Upper lobe of left lung (tissue), 6 donors: ENCODE data around the gene PIGP. TPM values are rescaled to one million over a fixed set of nuclear protein-coding genes. Genes with fewer than 3 reads are reported as not detected.
A peak's percentile ranks its signal among the peaks of the same experiment; 100 is the strongest.
"Not testable (repeated sequence)": the region's sequence is repeated elsewhere in the genome, so short reads cannot be mapped to it uniquely, and the experiment has no call there.

Source experiments
- ATAC-seq, 2 donors: fragments of 200-7000 bp; cut with Tn5 transposase; one replicate each; pipeline ENCODE4 v1.9.1; 2022; ENCODE audit warnings: mild to moderate bottlenecking in 2 of 2, moderate library complexity in 2 of 2; ENCODE audit not compliant: low FRiP score in 2 of 2
- DNase-seq, 2 donors: peaks; one replicate each; pipeline ENCODE4 v3.0.0-alpha.2; 2019 to 2020
- H3K27ac ChIP-seq, 4 donors: fragments of 200-600 bp; sonication (generic); one replicate each; pipeline ENCODE4 v1.5.1; 2016 to 2019
- H3K27me3 ChIP-seq, 4 donors: fragments of 200-600 bp; sonication (generic); one replicate each; pipeline ENCODE4 v1.5.1; 2017 to 2019
- H3K36me3 ChIP-seq, 4 donors: fragments of 200-600 bp; sonication (generic); one replicate each; pipeline ENCODE4 v1.5.1; 2016 to 2019
- H3K4me1 ChIP-seq, 4 donors: fragments of 200-600 bp; sonication (generic); one replicate each; pipeline ENCODE4 v1.5.1; 2018 to 2019
- H3K4me3 ChIP-seq, 4 donors: fragments of 200-600 bp; sonication (generic); one replicate each; pipeline ENCODE4 v1.5.1; 2017 to 2019; ENCODE audit warnings: mild to moderate bottlenecking in 2 of 4, moderate library complexity in 1 of 4
- H3K9me3 ChIP-seq, 4 donors: fragments of 200-600 bp; sonication (generic); one replicate each; pipeline ENCODE4 v1.5.1; 2018 to 2019
- EP300 ChIP-seq, 4 donors: sonication (generic); formaldehyde crosslinking; IDR thresholded peaks; one replicate each; pipeline ENCODE4 v1.5.1; 2017; ENCODE audit warnings: antibody characterized with exemption in 4 of 4, control low read depth in 2 of 4
- POLR2A ChIP-seq, 4 donors: fragments of 450-650 bp; IDR thresholded peaks; one replicate each; pipeline ENCODE4 v1.5.1; 2016 to 2017; ENCODE audit warnings: antibody characterized with exemption in 4 of 4, mild to moderate bottlenecking in 2 of 4
- POLR2AphosphoS5 ChIP-seq, 2 donors: sonication (generic); formaldehyde crosslinking; IDR thresholded peaks; one replicate each; pipeline ENCODE4 v1.5.1; 2017; ENCODE audit warnings: antibody characterized with exemption in 2 of 2
- WGBS, 2 donors: methylation state at CpG; one replicate each; pipeline ENCODE4 v1.1.5; 2017 to 2018; 5-methylcytosine and 5-hydroxymethylcytosine counted together
- total RNA-seq, 6 donors: library from RNA; depleted of rRNA in 4 of 6; stranded (reverse); fragments of >200 nt in 4 of 6; gene quantifications; one replicate each; pipeline versions ENCODE4 v1.1.0 to v1.2.1, GENCODE V29; 2016 to 2021
- TF ChIP-seq, protein P1 (sequence below), 6 experiments: fragments of 450-650 bp in 4 of 6; fragments of 200-600 bp in 2 of 6; sonication (generic) in 2 of 6; IDR thresholded peaks; one replicate each; pipeline ENCODE4 v1.5.1; 2016 to 2019; ENCODE audit warnings: antibody characterized with exemption in 6 of 6
- donor health status: DM: no; HTN: no; CAD: no; lungs with moderate emphysema.
- donor health status: DM: no; HTN: yes; CAD: no; lungs with severe emphysema.

The PIGP gene
- total RNA-seq, 6 donors from 2014 or later = 3.1 to 33.1 (median 12.6) TPM

DNA sequence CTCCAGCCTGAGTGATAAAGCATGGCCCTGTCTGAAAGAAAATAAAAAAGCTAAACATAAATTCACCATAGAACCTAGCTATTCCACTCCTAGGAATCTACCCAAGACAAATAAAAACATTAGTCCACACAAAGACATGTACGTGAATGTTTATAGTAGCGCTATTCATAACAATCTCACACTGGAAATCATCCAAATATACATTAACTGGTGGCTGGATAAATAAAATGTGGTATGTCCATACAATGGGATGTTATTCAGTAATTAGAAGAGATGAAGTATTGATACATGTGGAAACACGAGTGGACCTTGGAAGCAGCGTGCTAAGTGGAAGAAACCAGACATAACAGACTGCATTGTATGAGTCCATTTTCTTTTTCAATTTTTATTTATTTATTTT lies 36.7 kb downstream of the PIGP start:
- Histone ChIP-seq H3K36me3 (no peaks in the 10 kb centered on the region), H3K27ac (no peak overlapping the region), H3K4me3 (no peak overlapping the region), H3K9me3 (no peaks in the 10 kb centered on the region), H3K4me1 (no peaks in the 10 kb centered on the region), H3K27me3 (no peaks in the 10 kb centered on the region)
- DNase-seq = no peak
- TF ChIP-seq POLR2AphosphoS5 (IDR thresholded peaks at IDR 0.05) (no peak), POLR2A (IDR thresholded peaks at IDR 0.05) (no peak)
- TF ChIP-seq, protein P1, sequence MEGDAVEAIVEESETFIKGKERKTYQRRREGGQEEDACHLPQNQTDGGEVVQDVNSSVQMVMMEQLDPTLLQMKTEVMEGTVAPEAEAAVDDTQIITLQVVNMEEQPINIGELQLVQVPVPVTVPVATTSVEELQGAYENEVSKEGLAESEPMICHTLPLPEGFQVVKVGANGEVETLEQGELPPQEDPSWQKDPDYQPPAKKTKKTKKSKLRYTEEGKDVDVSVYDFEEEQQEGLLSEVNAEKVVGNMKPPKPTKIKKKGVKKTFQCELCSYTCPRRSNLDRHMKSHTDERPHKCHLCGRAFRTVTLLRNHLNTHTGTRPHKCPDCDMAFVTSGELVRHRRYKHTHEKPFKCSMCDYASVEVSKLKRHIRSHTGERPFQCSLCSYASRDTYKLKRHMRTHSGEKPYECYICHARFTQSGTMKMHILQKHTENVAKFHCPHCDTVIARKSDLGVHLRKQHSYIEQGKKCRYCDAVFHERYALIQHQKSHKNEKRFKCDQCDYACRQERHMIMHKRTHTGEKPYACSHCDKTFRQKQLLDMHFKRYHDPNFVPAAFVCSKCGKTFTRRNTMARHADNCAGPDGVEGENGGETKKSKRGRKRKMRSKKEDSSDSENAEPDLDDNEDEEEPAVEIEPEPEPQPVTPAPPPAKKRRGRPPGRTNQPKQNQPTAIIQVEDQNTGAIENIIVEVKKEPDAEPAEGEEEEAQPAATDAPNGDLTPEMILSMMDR (IDR thresholded peaks at IDR 0.05) = no peak
- 78 to 91% methylated on average over 4 of the region's 4 CpGs for WGBS, 2 donors
- ATAC-seq = no peak

DNA sequence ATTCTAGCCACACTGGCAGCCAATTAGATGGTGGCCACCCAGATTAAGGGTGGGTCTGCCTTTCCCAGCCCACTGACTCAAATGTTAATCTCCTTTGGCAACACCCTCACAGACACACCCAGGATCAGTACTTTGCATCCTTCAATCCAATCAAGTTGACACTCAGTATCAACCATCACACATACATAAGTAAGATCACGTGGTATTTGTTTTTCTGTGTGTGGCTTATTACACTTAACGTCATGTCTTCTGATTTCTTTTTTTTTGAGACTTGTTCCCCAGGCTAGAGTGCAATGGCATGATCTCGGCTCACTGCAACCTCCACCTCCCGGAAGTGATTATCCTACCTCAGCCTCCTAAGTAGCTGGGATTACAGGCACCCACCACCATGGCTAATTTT lies 38.5 kb downstream of the PIGP start:
- not testable (repeated sequence) for ATAC-seq, H3K9me3 ChIP-seq, H3K36me3 ChIP-seq, DNase-seq, H3K27me3 ChIP-seq, H3K27ac ChIP-seq, H3K4me3 ChIP-seq, H3K4me1 ChIP-seq
- WGBS, 2 donors = 82 to 87% methylated on average over 4 of the region's 4 CpGs

DNA sequence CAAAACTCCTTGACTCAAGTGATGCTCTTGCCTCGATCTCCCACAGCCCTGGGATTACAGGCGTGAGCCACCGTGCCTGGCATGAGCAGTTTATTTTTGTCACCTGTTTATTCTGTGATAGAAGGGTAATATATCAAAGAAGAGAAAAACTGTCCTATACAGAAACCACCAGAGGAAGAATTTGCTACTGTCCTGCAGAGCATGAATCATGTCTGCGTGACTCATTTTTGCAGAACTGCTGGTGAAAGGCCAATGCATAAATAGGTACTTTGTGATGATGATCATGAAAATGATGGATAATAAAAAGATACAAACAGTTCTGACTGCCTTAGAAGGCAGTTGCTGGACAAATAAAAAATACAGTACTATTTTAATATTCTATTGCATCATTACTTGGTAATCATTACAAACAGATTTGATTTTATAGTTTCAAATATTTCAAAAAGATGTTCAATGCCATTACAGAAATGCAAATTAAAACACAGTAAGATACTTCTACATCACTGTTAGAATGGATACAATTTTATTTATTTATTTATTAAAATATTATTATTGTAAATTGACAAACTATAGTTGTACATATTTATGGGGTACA lies 39.9 kb downstream of the PIGP start:
- 82 to 88% methylated on average over 4 of the region's 4 CpGs for WGBS, 2 donors
- Histone ChIP-seq H3K9me3 (no peaks in the 10 kb centered on the region), H3K4me3 (no peak overlapping the region), H3K36me3 (no peaks in the 10 kb centered on the region), H3K27ac (no peak overlapping the region), H3K4me1 (no peaks in the 10 kb centered on the region), H3K27me3 (no peaks in the 10 kb centered on the region)
- DNase-seq (no peak), ATAC-seq (peak in 1 of 2 donors; percentile 14)
- TF ChIP-seq, protein P1 (IDR thresholded peaks at IDR 0.05) = no peak
- no peak for TF ChIP-seq POLR2AphosphoS5 (IDR thresholded peaks at IDR 0.05)
- TF ChIP-seq POLR2A (IDR thresholded peaks at IDR 0.05) = no peak
- TF ChIP-seq EP300 (IDR thresholded peaks at IDR 0.05) = no peak

DNA sequence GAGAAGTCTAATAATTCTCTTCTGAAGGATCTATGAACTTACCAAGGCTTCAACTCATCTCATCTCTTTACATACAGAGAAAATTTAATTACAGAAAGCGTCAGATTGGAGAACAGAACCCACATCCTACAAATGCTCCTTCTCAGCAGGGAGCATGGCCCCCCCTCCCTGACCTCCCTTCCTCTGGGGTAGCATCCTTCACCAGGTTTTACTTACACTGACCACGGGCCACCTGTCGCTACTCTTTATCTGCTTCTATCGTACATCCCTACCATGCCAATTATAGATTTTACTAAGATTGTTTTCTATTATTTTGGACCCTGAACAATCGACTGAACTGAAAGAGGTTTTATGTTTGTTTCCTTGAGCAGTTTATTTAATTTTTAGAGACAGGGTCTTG lies 40.6 kb downstream of the PIGP start:
- no peaks in the 10 kb centered on the region for H3K9me3 ChIP-seq
- H3K27me3 ChIP-seq = no peaks in the 10 kb centered on the region
- ATAC-seq = no peak
- H3K36me3 ChIP-seq = no peaks in the 10 kb centered on the region
- no peak overlapping the region for H3K27ac ChIP-seq
- no peaks in the 10 kb centered on the region for H3K4me1 ChIP-seq
- no peak overlapping the region for H3K4me3 ChIP-seq
- DNase-seq = no peak
- WGBS, 2 donors = 81 to 85% methylated on average over 5 of the region's 5 CpGs
- TF ChIP-seq, protein P1 (IDR thresholded peaks at IDR 0.05) = no peak
- TF ChIP-seq POLR2A (IDR thresholded peaks at IDR 0.05) = no peak

DNA sequence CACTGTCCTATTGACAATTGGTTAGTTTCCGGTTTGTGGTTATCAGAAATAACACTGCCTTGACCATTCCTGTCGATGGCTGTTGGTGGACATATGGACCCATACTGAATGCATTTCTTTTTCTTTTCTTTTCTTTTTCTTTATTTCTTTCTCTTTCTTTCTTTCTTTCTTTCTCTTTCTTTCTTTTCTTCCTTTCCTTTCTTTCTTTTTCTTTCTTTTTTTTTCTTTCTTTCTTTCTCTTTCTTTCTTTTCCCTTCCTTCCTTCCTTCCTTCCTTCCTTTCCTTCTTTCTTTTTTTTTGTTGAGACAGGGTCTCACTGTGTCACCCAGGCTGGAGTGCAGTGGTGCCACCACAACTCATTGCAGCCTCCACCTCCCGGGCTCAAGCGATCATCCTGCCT lies 42.0 kb downstream of the PIGP start:
- Histone ChIP-seq H3K4me1 (no peaks in the 10 kb centered on the region), H3K4me3 (no peak overlapping the region), H3K27ac (no peak overlapping the region), H3K36me3 (no peaks in the 10 kb centered on the region), H3K9me3 (no peaks in the 10 kb centered on the region), H3K27me3 (no peaks in the 10 kb centered on the region)
- 96 to 97% methylated on average over 4 of the region's 4 CpGs for WGBS, 2 donors
- no peak for ATAC-seq
- TF ChIP-seq POLR2AphosphoS5 (IDR thresholded peaks at IDR 0.05) = no peak
- no peak for TF ChIP-seq EP300 (IDR thresholded peaks at IDR 0.05)
- TF ChIP-seq POLR2A (IDR thresholded peaks at IDR 0.05) = no peak
- no peak for DNase-seq

DNA sequence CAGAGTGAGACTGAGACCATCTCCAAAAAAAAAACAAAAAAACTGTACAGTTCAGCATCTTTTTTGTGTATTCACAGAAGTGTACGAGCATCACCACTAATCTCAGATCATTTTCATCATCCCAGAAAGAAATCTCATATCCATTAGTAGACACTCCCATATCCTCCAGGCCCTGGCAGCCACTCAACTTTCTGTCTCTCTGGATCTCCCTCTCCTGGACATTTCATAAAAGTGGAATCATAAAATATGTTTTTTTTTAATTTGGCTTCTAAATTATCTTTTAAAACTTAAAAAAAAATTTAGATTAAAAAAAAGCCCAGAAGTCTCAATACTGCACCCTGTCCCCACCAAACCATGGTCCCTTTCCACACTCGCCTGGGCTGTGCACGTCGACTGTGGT lies 44.3 kb downstream of the PIGP start:
- DNase-seq = no peak
- Histone ChIP-seq H3K9me3 (no peaks in the 10 kb centered on the region), H3K4me1 (no peaks in the 10 kb centered on the region), H3K36me3 (no peaks in the 10 kb centered on the region), H3K27me3 (no peaks in the 10 kb centered on the region), H3K27ac (no peak overlapping the region), H3K4me3 (no peak overlapping the region)
- ATAC-seq = no peak
- TF ChIP-seq POLR2AphosphoS5 (IDR thresholded peaks at IDR 0.05) (no peak), EP300 (IDR thresholded peaks at IDR 0.05) (no peak), POLR2A (IDR thresholded peaks at IDR 0.05) (no peak)
- TF ChIP-seq, protein P1 (IDR thresholded peaks at IDR 0.05) = no peak
- whole genome bisulfite sequencing, 2 donors = 83 to 89% methylated on average over 4 of the region's 4 CpGs
